Activated naive CD8-positive, alpha-beta T cell treated with anti-CD3 and anti-CD28 coated beads for 36 hours (primary cell): Measurements from ENCODE around the gene NPAS2. TPM values are rescaled to one million over a fixed set of nuclear protein-coding genes. Genes with fewer than 3 reads are reported as not detected.

Experiments used
- DNase-seq: peaks from one replicate; pipeline ENCODE4 v3.0.0; 2021
- H3K27ac Mint-ChIP-seq: one replicate; pipeline ENCODE4 v1.8.0; 2022; ENCODE audit warnings: mild to moderate bottlenecking, moderate library complexity, mixed read lengths
- H3K27me3 Mint-ChIP-seq: one replicate; pipeline ENCODE4 v1.8.0; 2022; ENCODE audit warnings: mild to moderate bottlenecking, mixed read lengths
- H3K36me3 Mint-ChIP-seq: one replicate; pipeline ENCODE4 v1.8.0; 2021; ENCODE audit warnings: mild to moderate bottlenecking, mixed read lengths
- H3K4me1 Mint-ChIP-seq: one replicate; pipeline ENCODE4 v1.8.0; 2021; ENCODE audit warnings: mixed read lengths
- H3K4me3 Mint-ChIP-seq: one replicate; pipeline ENCODE4 v1.8.0; 2022; ENCODE audit warnings: mild to moderate bottlenecking, moderate library complexity, mixed read lengths
- H3K9me3 Mint-ChIP-seq: one replicate; pipeline ENCODE4 v1.8.0; 2022; ENCODE audit warnings: mixed read lengths
- total RNA-seq, 2 experiments: library from RNA; stranded (reverse); gene quantifications; one replicate each; pipeline ENCODE4 v1.2.3, GENCODE V29; 2021

NPAS2 gene
- total RNA-seq, 2 experiments from 2014 or later = 7.3 to 9.3 TPM

GRCh38 chr2:100823665-100824438, 3.9 kb downstream of the NPAS2 start:
- Mint-ChIP-seq H3K36me3 (peaks cover 12% of the 10 kb centered on the region), H3K27me3 (peaks cover 30% of the 10 kb centered on the region), H3K4me1 (peaks cover 10% of the 10 kb centered on the region), H3K4me3 (no peak overlapping the region), H3K27ac (no peak overlapping the region), H3K9me3 (peaks cover 7% of the 10 kb centered on the region)
- no peak for DNase-seq

GRCh38 chr2:100824842-100825241, 4.9 kb downstream of the NPAS2 start:
- H3K4me1 Mint-ChIP-seq = peaks cover 15% of the 10 kb centered on the region

GRCh38 chr2:100826494-100826893, 6.6 kb downstream of the NPAS2 start:
- H3K27ac Mint-ChIP-seq = no peak overlapping the region
- no peak for DNase-seq
- H3K27me3 Mint-ChIP-seq = peaks cover 23% of the 10 kb centered on the region
- H3K4me1 Mint-ChIP-seq = peaks cover 12% of the 10 kb centered on the region
- no peak overlapping the region for H3K4me3 Mint-ChIP-seq
- H3K36me3 Mint-ChIP-seq = peaks cover 13% of the 10 kb centered on the region
- H3K9me3 Mint-ChIP-seq = peaks cover 9% of the 10 kb centered on the region

More at GRCh38 chr2:100824842-100825241, 4.9 kb downstream of the NPAS2 start:
- H3K27ac Mint-ChIP-seq = no peak overlapping the region
- H3K9me3 Mint-ChIP-seq = peaks cover 9% of the 10 kb centered on the region
- no peak overlapping the region for H3K4me3 Mint-ChIP-seq
- peaks cover 13% of the 10 kb centered on the region for H3K36me3 Mint-ChIP-seq
- DNase-seq = no peak
- peaks cover 30% of the 10 kb centered on the region for H3K27me3 Mint-ChIP-seq

- H3K36me3 Mint-ChIP-seq = peaks cover 11% of the 10 kb centered on the region
- DNase-seq = no peak
- peaks cover 9% of the 10 kb centered on the region for H3K9me3 Mint-ChIP-seq
- peaks cover 3% of the 10 kb centered on the region for H3K27me3 Mint-ChIP-seq
- no peak overlapping the region for H3K27ac Mint-ChIP-seq
- no peak overlapping the region for H3K4me3 Mint-ChIP-seq
- peaks cover 6% of the 10 kb centered on the region for H3K4me1 Mint-ChIP-seq
Measured at GRCh38 chr2:100831158-100831750, 11.3 kb downstream of the NPAS2 start.

- Mint-ChIP-seq H3K36me3 (peaks cover 11% of the 10 kb centered on the region), H3K27me3 (peaks cover 4% of the 10 kb centered on the region), H3K4me3 (no peak overlapping the region), H3K27ac (no peak overlapping the region), H3K4me1 (peaks cover 6% of the 10 kb centered on the region), H3K9me3 (peaks cover 9% of the 10 kb centered on the region)
- DNase-seq = no peak
Measured at GRCh38 chr2:100831831-100832230, 11.9 kb downstream of the NPAS2 start.

GRCh38 chr2:100832885-100833284, 12.9 kb downstream of the NPAS2 start:
- Mint-ChIP-seq H3K9me3 (peaks cover 6% of the 10 kb centered on the region), H3K4me1 (peaks cover 6% of the 10 kb centered on the region), H3K27me3 (peaks cover 4% of the 10 kb centered on the region), H3K27ac (no peak overlapping the region), H3K36me3 (peaks cover 4% of the 10 kb centered on the region), H3K4me3 (no peak overlapping the region)
- no peak for DNase-seq

- Mint-ChIP-seq H3K4me3 (no peak overlapping the region), H3K36me3 (peaks cover 2% of the 10 kb centered on the region), H3K27me3 (peaks cover 4% of the 10 kb centered on the region), H3K27ac (no peak overlapping the region), H3K4me1 (peaks cover 6% of the 10 kb centered on the region), H3K9me3 (peaks cover 4% of the 10 kb centered on the region)
- DNase-seq = no peak
Measured at GRCh38 chr2:100833331-100833730, 13.4 kb downstream of the NPAS2 start.

- no peak for DNase-seq
- H3K4me3 Mint-ChIP-seq = no peak overlapping the region
- H3K9me3 Mint-ChIP-seq = no peaks in the 10 kb centered on the region
- H3K4me1 Mint-ChIP-seq = peaks cover 6% of the 10 kb centered on the region
- H3K27me3 Mint-ChIP-seq = peaks cover 4% of the 10 kb centered on the region
- peaks cover 2% of the 10 kb centered on the region for H3K36me3 Mint-ChIP-seq
- H3K27ac Mint-ChIP-seq = no peak overlapping the region
Measured at GRCh38 chr2:100834221-100834620, 14.3 kb downstream of the NPAS2 start.

GRCh38 chr2:100835006-100835659, 15.2 kb downstream of the NPAS2 start:
- peaks cover 2% of the 10 kb centered on the region for H3K4me1 Mint-ChIP-seq
- H3K27ac Mint-ChIP-seq = no peak overlapping the region
- no peak overlapping the region for H3K4me3 Mint-ChIP-seq
- H3K27me3 Mint-ChIP-seq = peaks cover 4% of the 10 kb centered on the region
- no peaks in the 10 kb centered on the region for H3K36me3 Mint-ChIP-seq
- no peaks in the 10 kb centered on the region for H3K9me3 Mint-ChIP-seq
- no peak for DNase-seq

GRCh38 chr2:100840519-100840918, 20.6 kb downstream of the NPAS2 start:
- H3K4me1 Mint-ChIP-seq = peaks cover 2% of the 10 kb centered on the region
- no peaks in the 10 kb centered on the region for H3K9me3 Mint-ChIP-seq
- DNase-seq = no peak
- H3K27me3 Mint-ChIP-seq = peaks cover 4% of the 10 kb centered on the region
- no peak overlapping the region for H3K4me3 Mint-ChIP-seq
- H3K36me3 Mint-ChIP-seq = peaks cover 5% of the 10 kb centered on the region
- no peak overlapping the region for H3K27ac Mint-ChIP-seq

- Mint-ChIP-seq H3K27me3 (no peaks in the 10 kb centered on the region), H3K4me1 (peaks cover 2% of the 10 kb centered on the region), H3K9me3 (no peaks in the 10 kb centered on the region), H3K36me3 (peaks cover 5% of the 10 kb centered on the region), H3K27ac (no peak overlapping the region), H3K4me3 (no peak overlapping the region)
- DNase-seq = no peak
Measured at GRCh38 chr2:100842241-100842922, 22.4 kb downstream of the NPAS2 start.

- Mint-ChIP-seq H3K9me3 (no peaks in the 10 kb centered on the region), H3K4me1 (peaks cover 2% of the 10 kb centered on the region)
Measured at GRCh38 chr2:100844514-100844913, 24.6 kb downstream of the NPAS2 start.

GRCh38 chr2:100845141-100845991, 25.4 kb downstream of the NPAS2 start:
- Mint-ChIP-seq H3K27me3 (peaks cover 5% of the 10 kb centered on the region), H3K4me1 (peaks cover 2% of the 10 kb centered on the region), H3K27ac (no peak overlapping the region), H3K4me3 (no peak overlapping the region), H3K36me3 (peaks cover 5% of the 10 kb centered on the region), H3K9me3 (no peaks in the 10 kb centered on the region)
- no peak for DNase-seq

More at GRCh38 chr2:100844514-100844913, 24.6 kb downstream of the NPAS2 start:
- no peak overlapping the region for H3K27ac Mint-ChIP-seq
- peaks cover 5% of the 10 kb centered on the region for H3K36me3 Mint-ChIP-seq
- H3K27me3 Mint-ChIP-seq = peaks cover 5% of the 10 kb centered on the region
- DNase-seq = no peak
- no peak overlapping the region for H3K4me3 Mint-ChIP-seq

- peaks cover 2% of the 10 kb centered on the region for H3K4me1 Mint-ChIP-seq
- H3K27me3 Mint-ChIP-seq = peaks cover 5% of the 10 kb centered on the region
- no peaks in the 10 kb centered on the region for H3K9me3 Mint-ChIP-seq
- no peak overlapping the region for H3K4me3 Mint-ChIP-seq
- no peak overlapping the region for H3K27ac Mint-ChIP-seq
- H3K36me3 Mint-ChIP-seq = peaks cover 5% of the 10 kb centered on the region
- DNase-seq = no peak
Measured at GRCh38 chr2:100846716-100847115, 26.8 kb downstream of the NPAS2 start.
